ENCODE measurements around the gene GNB1.
"Not testable (repeated sequence)": the region's sequence is repeated elsewhere in the genome, so short reads cannot be mapped to it uniquely, and the experiment has no call there.

Gene GNB1

GRCh38 chr1:1755426-1755825 lies 135.5 kb downstream of the GNB1 start:
- TF ChIP-seq ZNF274 (IDR thresholded peaks at IDR 0.05; ENCODE audit: low read depth, low read length) = no peak
- no peak overlapping the region for H3K4me3 ChIP-seq (ENCODE audit: low read length)

GRCh38 chr1:1754051-1754815 lies 136.7 kb downstream of the GNB1 start:
- H3K4me3 ChIP-seq (ENCODE audit: low read length) = no peak overlapping the region
- TF ChIP-seq ZNF274 (IDR thresholded peaks at IDR 0.05; ENCODE audit: low read depth, low read length) = no peak

- TF ChIP-seq ZNF274 (IDR thresholded peaks at IDR 0.05; ENCODE audit: low read depth, low read length) = no peak
Measured at GRCh38 chr1:1753607-1754005, 137.3 kb downstream of the GNB1 start.

GRCh38 chr1:1752636-1753606 lies 138.0 kb downstream of the GNB1 start:
- H3K4me3 ChIP-seq (ENCODE audit: low read length) = no peak overlapping the region
- no peak for TF ChIP-seq ZNF274 (IDR thresholded peaks at IDR 0.05; ENCODE audit: low read depth, low read length)

More at GRCh38 chr1:1753607-1754005, 137.3 kb downstream of the GNB1 start:
- H3K4me3 ChIP-seq (ENCODE audit: low read length) = no peak overlapping the region

GRCh38 chr1:1752190-1752589 lies 138.7 kb downstream of the GNB1 start:
- no peak for TF ChIP-seq ZNF274 (IDR thresholded peaks at IDR 0.05; ENCODE audit: low read depth, low read length)

GRCh38 chr1:1749941-1750340 lies 140.9 kb downstream of the GNB1 start:
- not testable (repeated sequence) for H3K4me3 ChIP-seq (ENCODE audit: low read length)

More at GRCh38 chr1:1752190-1752589, 138.7 kb downstream of the GNB1 start:
- H3K4me3 ChIP-seq (ENCODE audit: low read length) = no peak overlapping the region

GRCh38 chr1:1748686-1749321 lies 142.1 kb downstream of the GNB1 start:
- TF ChIP-seq ZNF274 (IDR thresholded peaks at IDR 0.05; ENCODE audit: low read depth, low read length) = no peak
- no peak overlapping the region for H3K4me3 ChIP-seq (ENCODE audit: low read length)

GRCh38 chr1:1746566-1746909 lies 144.3 kb downstream of the GNB1 start:
- H3K4me3 ChIP-seq (ENCODE audit: low read length) = not testable (repeated sequence)

- H3K4me3 ChIP-seq (ENCODE audit: low read length) = peak overlapping the region; percentile 62; the same call in 1 of the 2 replicates
Measured at GRCh38 chr1:1745651-1746565, 145.0 kb downstream of the GNB1 start.

GRCh38 chr1:1742529-1742928 lies 148.4 kb downstream of the GNB1 start:
- not testable (repeated sequence) for H3K4me3 ChIP-seq (ENCODE audit: low read length)

GRCh38 chr1:1741013-1741412 lies 149.9 kb downstream of the GNB1 start:
- not testable (repeated sequence) for H3K4me3 ChIP-seq (ENCODE audit: low read length)

GRCh38 chr1:1738799-1739337 lies 152.0 kb downstream of the GNB1 start:
- H3K4me3 ChIP-seq (ENCODE audit: low read length) = not testable (repeated sequence)

- not testable (repeated sequence) for H3K4me3 ChIP-seq (ENCODE audit: low read length)
Measured at GRCh38 chr1:1737675-1738590, 153.0 kb downstream of the GNB1 start.

Data from GM08714 (cell line).